GM12873 (cell line): Measurements from ENCODE around the gene CCDC191.

ENCODE experiments used
- CTCF ChIP-seq: IDR thresholded peaks from 2 replicates; pipeline ENCODE4 v1.5.1; 2012; ENCODE audit warnings: low read depth, mild to moderate bottlenecking, moderate library complexity, low read length, control low read depth; ENCODE audit not compliant: insufficient read depth; ENCODE audit errors: missing control alignments

CCDC191 gene

GRCh38 chr3:114034211-114034610 lies 22.1 kb downstream of the CCDC191 start:
- no peak for TF ChIP-seq CTCF

DNA sequence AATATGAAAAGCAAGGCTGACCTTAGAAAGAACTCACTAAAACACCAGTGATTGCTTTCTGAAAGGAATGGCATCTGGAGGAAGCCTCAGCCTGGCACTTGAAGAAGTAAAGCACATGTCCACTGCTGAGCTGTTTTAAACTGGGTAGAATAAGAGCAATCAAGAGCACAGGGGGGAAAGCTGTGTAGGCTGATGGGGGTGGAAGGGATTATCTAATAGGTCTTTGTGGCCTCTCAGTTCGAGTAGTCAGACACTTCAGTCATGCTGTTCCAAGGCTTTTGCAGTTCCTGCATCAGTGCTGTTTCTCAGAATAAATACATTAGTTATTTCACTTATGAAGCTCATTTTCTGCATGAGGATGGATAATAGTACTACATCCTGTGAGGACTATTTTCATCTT lies 22.6 kb downstream of the CCDC191 start:
- TF ChIP-seq CTCF, result no peak

DNA sequence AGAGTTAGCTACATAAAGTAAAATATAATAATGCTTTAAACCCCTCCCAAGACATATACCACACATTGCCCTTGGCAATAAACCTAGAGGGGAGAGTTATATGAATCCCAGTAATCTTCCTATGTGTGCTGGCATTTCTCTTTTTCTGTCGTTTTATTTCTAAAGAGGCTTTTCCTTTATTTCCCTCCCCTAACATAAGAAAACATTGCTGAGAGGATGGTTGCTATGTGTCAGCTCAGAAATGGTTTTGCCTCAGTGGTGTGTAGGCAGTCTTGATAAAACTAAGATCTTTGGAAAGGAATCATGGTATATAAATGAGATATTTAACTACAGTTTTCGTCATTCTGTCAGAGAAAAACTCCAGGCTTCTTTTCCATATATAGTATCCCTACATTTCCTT lies 30.0 kb downstream of the CCDC191 start:
- TF ChIP-seq CTCF, result no peak

DNA sequence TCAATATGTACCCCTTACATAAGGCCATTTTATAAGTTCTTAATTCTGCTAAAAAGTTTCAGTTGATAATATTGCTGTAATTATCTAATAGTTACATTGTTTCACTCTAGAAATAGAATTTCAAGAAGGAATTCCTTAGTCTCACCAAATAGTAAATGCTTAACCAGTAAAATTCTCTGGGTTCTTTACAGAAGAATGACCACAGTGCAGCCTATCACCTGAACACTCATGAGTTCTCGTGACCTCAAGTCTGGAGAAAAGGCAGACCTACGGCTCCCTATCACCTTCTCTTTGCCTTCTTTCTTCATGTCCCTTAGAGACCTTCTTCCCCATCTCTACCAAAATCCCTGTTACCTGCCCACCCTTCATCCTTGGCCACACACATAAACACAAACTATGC lies 30.9 kb downstream of the CCDC191 start:
- no peak for TF ChIP-seq CTCF

- no peak for TF ChIP-seq CTCF
These were observed 34.1 kb downstream of the CCDC191 start for GRCh38 chr3:114022145-114022802.

GRCh38 chr3:114020907-114021306 lies 35.4 kb downstream of the CCDC191 start:
- TF ChIP-seq CTCF, result no peak

GRCh38 chr3:114019486-114019885 lies 36.8 kb downstream of the CCDC191 start:
- TF ChIP-seq CTCF, result no peak
